ENCODE data around the gene MAGEA3.
"Not testable (repeated sequence)": the region's sequence is repeated elsewhere in the genome, so short reads cannot be mapped to it uniquely, and the experiment has no call there.

Gene MAGEA3

GRCh38 chrX:152736528-152736927, 37.9 kb downstream of the MAGEA3 start:
- not testable (repeated sequence) for DNase-seq

GRCh38 chrX:152738560-152738959, 40.0 kb downstream of the MAGEA3 start:
- DNase-seq = no peak

Data from retina (tissue), 1 donor.